ENCODE data around the gene CD300LG. TPM values are rescaled to one million over a fixed set of nuclear protein-coding genes. Genes with fewer than 3 reads are reported as not detected.

The CD300LG gene
- not detected in 2 replicates for total RNA-seq

GRCh38 chr17:43846963-43847371 lies at the start of gene CD300LG:
TSS of gene CD300LG (plus strand) at chr17:43847176. CDS start at chr17:43847217, 41 bp downstream.

DNA sequence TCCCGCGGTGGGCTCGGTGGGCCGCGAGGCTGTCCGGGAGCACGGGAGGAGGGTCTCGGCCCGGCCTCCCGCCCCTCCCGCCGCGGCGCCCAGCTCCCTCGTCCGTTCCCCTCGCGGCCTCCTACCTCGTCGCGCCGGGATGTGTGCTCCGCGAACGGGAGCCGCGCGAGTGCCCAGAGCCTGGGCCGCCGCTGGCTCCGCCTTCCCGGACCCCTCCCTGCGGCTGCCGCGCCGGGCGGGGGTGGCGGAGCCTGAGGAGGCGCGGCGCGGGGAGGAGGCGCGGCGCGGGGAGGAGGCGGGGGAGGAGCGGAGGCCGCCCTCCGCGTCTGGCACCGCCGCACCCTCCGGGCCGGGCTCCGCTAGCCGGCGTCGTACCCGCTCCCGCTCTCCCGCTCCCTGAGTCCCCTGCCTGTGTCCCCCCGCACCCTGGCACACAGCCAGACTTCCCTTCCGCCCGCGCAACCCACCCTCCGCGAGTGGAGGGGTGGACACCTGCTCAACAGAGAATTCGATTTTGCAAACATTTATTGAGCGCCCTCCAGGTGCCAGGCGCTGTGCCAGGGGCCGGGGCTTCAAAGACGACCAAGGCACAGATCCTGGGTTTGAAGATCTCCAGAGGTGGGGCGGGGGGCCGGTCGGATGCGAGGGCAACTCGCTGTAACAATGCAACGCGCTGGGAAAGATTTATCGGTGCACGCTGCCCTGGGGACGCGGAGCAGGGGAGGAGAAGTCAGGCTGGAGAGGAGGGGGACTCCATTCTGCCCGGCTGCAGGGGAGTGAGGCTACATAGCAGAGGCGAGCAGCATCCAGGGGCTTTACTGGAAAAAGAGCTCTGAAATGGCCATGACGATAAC lies 13.8 kb upstream of the CD300LG start, which contains the start of gene MPP3:
Gene MPP3 (minus strand): TSS at position 171 of the 854 bp plus-strand sequence. CDS start 1,240 bp downstream, outside the sequence.

GRCh38 chr17:43907425-43907981 lies 60.5 kb downstream of the CD300LG start, which contains the start of gene MPP2:
TSS of gene MPP2 (minus strand) at chr17:43907536. CDS start at chr17:43904460, 3,076 bp downstream.

Other genes starting within 250 kb of the CD300LG start
- not detected in 2 replicates for gene MEOX1, start 185.3 kb upstream of the CD300LG start, total RNA-seq
- gene SOST, start 88.4 kb upstream of the CD300LG start, total RNA-seq = not detected in 2 replicates
- 43.4 and 55.1 TPM in 2 replicates for gene DUSP3, start 68.2 kb upstream of the CD300LG start, total RNA-seq
- under 0.01 TPM in 2 replicates for gene CFAP97D1, start 66.7 kb upstream of the CD300LG start, total RNA-seq
- gene MPP3, start 14.0 kb upstream of the CD300LG start, total RNA-seq = 12.9 and 17.0 TPM in 2 replicates
- gene MPP2, start 60.4 kb downstream of the CD300LG start, total RNA-seq = 0.78 and 1.1 TPM in 2 replicates
- gene PPY, start 95.3 kb downstream of the CD300LG start, total RNA-seq = not detected in 2 replicates
- gene PYY, start 106.8 kb downstream of the CD300LG start, total RNA-seq = 0.37 TPM in 1 of 2 replicates, not detected in the other
- 20.2 and 41.4 TPM in 2 replicates for gene NAGS, start 157.4 kb downstream of the CD300LG start, total RNA-seq
- gene TMEM101, start 167.8 kb downstream of the CD300LG start, total RNA-seq = 39.1 and 58.8 TPM in 2 replicates
- 84.9 and 93.8 TPM in 2 replicates for gene LSM12, start 219.5 kb downstream of the CD300LG start, total RNA-seq
- gene G6PC3, start 223.6 kb downstream of the CD300LG start, total RNA-seq = 39.9 and 42.6 TPM in 2 replicates

All from subcutaneous preadipocyte (primary cell).